TTC549 (cell line): ENCODE data around the gene CENPM.

Source experiments
- FAIRE-seq: peaks from 2 replicates; lab custom pipeline; 2012; peaks lifted over from hg19 to GRCh38; lab: Jason Lieb, UNC

The CENPM gene

GRCh38 chr22:41931701-41932269 is 15.2 kb downstream of the CENPM start:
- FAIRE-seq: no peak

DNA sequence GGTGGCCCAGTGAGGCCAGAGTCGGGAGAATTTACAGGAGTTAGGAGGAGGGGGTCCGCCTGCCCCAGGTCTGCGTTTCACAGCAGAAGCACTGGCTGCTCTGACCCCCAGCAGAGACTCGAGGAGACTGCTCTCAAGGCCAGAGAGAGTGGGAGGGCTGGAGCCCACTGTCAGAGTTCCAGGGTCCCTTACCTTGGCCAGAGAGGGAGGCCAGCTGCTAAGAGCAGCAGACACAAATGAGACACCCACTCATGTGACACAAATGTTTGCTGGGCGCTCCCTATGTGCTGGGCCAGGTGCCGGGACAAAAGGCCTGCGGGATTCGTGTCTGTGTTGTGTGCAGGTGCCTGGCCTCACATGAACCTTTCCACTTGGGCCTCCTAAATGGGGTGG is 17.5 kb downstream of the CENPM start:
- FAIRE-seq: no peak

GRCh38 chr22:41928593-41929417 is 18.1 kb downstream of the CENPM start:
- FAIRE-seq: no peak

DNA sequence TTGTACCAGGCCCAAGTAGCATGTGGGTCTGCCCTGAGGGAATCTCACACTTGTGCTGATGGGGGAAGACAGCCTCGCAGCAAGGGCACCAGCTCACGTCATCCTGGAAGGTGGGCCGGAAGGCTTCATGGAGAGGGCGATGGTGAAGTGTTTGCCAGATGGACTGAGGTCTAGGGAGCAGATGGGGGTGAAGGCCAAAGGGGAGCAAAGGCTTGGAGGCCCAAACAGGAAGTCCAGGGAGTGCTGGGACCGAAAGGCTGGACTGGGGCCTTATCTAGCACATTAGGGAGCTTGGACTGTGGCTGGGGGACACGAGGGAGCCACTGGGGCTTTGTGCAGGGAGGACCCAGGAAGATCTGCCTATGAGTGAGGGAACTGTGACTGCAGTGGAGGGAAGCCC is 19.1 kb downstream of the CENPM start:
- FAIRE-seq: no peak

- no peak for FAIRE-seq
These were observed 21.0 kb downstream of the CENPM start for GRCh38 chr22:41925783-41926460.

- FAIRE-seq: no peak
These were observed 23.2 kb downstream of the CENPM start for GRCh38 chr22:41923595-41924276.

DNA sequence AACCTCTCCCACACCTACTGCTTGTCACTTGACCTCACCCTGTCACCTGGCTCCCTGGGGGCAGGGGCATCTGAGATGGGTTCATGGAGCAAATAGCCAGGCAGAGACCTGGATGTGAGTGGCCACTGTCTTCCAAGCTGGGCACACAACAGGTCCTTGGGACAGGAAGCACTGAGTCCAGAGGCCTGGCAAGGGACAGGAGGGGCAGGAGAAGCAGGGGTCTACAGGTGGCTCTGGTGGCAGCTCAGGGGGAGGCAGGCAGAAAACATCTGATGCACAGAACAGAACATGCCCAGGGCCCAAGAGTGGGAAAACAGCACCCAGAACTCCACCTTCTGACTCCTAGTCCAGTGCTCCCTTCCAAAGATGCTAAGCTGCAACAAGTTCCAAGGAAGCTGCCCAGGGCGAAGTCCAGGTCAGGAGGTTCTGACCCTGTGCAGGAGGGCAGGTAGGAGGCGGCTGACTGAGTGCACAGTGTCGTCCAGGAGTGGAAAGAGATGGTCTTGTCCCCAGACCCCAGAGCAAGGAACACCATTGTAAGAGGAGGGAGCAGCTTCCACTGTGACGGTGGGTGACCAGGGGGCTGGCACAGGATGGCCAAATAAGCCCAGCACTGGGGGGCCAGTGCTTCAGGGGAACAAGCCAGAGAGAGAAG is 23.9 kb downstream of the CENPM start:
- FAIRE-seq: no peak

DNA sequence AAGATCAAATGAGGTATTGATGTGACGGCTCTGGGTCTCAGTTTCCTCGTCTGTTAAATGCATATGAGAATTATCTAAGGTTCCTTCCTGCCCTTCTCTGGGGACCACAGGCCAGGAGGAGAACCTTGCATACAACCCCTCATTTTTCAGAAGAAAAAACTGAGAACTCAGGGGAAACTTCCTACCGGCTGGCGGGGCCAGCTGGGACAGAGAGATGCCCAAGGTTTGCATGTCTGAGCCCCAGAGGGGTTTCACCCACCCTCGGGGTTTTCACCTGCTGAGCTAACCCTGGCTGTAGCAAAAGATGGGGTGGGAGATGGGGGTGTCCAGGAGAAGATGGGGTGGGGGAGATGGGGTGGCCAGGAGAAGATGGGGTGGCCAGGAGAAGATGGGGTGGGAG is 24.6 kb downstream of the CENPM start:
- FAIRE-seq: no peak

GRCh38 chr22:41920271-41920976 is 26.5 kb downstream of the CENPM start:
- no peak for FAIRE-seq

DNA sequence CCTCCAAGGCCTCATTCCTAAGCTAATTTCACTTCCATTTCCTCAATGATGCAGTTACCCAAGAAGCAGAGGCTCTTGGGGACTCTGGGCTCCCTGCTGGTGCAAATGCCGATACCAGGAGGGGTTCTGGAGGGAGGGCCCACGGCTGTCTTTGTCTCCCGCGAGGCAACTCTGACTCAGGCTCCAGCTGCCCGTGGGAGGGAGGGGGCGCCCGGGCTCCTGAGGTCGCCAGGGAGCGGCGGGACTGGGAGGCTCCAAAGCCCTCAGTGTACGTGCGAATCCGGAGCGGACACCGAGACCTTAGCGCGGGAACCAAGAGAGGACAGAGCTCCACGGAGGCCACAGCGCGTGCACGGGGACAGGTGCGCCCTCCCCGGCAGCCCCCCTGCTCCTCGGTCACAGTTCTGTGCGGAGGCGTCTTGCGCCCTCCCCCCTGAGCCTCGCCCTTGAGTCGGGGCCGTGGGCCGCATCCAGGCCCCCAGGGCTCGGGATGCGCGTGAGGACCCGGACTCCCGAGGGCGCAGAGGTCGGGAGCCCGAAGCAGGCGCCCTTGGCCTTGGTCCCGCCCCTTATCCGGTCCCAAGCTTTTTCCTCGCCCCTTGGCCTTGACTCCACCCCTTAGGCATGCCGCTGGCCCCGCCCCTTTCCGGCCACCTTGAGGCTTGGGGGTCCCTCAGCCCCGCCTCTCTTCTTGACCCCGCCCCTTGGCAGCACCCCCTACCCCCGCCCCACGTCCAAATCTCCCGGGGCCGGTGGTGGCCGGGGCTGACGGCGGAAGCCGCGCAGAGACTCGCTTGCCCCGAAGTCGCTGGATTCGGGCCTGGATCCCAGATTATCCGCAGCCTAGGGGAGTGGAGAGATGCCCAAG is 27.4 kb downstream of the CENPM start:
- FAIRE-seq: no peak

DNA sequence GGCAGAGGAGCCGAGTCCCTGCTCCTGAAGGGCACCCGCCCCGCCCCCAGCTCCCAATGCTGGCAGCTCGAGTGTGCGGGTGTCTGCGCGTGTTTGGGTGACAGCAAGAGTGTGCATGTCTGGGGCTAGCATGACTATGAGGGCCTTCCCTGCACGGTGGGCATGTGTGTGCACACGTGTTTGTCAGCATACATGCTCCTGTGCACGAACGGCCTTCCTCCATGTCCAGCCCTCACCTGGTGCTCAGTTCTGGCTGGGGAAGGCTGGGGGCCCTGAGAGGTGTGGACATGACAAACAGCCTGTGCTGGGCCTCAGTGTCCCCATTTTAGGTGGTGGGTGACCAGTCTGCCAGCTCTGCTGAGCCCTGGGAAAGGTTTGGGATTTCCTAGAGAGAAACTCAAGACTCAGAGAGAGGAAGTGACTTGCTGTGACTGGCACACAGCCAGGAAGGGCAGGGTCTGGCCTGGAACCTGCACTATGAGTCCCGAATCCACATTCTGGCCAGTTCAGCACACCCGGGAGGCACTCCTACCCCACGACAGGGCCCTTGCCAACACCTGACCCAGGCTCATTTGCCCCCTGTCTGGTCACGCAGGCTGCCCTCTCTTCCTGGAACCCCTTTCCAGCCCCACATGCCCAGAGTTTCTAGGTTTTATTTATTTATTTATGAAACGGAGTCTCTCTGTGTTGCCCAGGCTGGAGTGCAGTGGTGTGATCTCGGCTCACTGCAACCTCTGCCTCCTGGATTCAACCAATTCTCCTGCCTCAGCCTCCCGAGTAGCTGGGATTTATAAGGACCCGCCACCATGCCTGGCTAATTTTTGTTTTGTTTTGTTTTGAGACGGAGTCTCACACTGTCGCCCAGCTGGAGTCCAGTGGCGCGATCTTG is 28.8 kb downstream of the CENPM start:
- FAIRE-seq: no peak

- no peak for FAIRE-seq
These were observed 29.5 kb downstream of the CENPM start for GRCh38 chr22:41917375-41917902.

GRCh38 chr22:41916745-41917358 is 30.1 kb downstream of the CENPM start:
- no peak for FAIRE-seq

DNA sequence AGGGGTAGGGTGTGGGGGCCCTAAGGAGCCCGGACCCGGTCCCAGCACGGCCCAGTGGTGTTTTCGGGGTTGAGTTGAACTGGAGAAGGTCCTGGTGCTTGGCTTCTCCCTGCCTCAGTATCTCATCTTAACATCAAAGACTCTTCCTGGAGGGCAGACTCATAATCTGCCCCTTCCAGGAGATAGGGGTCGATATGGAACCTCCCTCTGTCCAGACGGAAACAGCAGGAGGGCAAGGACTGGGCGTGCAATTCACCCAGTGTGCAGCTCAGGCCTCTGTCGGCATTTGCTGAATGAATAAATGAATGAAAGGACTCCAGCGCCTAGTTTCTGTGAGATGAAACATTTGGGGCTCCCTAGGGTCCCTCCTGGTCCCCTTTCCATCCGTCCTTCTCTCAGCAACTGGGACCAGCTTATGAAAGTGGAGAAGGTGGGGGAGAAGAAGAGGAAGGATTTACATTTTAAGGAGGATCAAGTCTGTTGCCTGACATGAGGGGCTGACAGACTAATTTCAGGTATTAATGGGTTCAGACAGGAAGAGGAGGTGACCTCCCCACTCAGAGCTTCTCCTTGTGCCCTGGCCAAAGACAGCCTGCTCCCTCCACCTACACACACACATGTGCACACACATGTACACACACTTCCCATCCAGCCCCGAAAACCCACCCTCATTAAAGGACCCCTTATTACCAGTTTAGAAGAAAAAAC is 31.0 kb downstream of the CENPM start:
- no peak for FAIRE-seq

DNA sequence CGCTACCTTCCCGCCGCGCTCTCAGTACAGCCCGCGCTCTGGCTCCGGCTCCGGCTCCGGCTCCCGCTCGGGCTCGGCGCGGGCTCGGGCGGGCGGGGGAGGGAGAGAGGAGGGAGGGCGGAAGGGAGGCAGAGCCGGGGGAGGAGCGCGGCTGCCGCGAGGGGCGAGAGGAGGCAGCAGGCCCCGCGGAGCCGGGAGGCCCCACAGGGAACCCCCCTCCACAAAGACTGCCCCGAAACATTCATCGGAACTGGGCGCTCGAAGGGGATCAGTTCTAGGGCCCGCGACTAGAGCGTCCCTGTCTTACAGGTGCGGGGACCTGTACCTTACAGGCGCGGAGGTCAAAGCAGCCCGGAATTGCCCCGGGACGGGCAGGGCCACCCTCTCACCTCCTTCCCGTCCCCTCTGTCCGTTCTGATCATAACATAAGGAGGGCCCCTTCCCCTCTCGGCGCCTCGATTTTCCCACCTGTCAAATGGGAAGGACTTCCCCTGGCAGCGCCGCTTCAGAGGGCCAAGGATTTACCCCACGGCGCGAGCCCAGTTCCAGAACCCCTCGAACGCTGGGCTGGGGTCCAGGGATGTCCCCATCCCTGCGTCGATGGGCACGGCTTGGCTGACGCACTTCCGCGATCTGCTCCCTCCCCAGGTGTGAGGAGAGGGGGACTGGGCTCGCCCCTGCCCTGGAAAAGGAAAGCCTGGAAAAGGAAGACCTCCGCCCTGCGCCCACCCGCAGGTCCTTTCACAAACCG is 31.7 kb downstream of the CENPM start, which contains the start of gene SHISA8:
Gene SHISA8, minus strand, starts transcription at position 40 of the 751 bp plus-strand sequence. CDS start 407 bp downstream, outside the sequence.
- FAIRE-seq: no peak

DNA sequence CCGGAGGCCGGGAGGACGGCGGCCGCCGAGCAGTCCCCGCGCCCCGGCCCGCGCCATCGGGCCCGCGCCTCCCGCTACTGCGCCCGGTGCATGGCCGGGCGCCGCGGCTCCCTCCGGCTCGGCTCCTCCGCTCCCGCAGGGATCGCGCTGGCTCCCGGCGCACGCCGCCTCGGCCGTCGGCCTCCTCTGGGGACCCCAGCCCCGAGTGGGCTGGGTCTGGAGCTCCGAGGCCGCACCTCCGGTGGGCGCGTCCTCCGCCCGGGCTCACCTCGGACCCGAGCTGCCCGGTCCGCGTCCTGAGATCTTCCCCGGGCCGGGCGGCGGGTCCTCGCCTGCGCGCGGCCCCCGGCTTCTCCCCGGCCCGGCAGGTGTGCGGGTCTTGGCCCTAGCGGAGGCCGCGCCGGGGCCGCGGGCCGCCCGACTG is 32.3 kb downstream of the CENPM start:
- FAIRE-seq: no peak

- FAIRE-seq: no peak
These were observed 33.0 kb downstream of the CENPM start for GRCh38 chr22:41913842-41914534.
